Stomach (tissue), 9 donors: Measurements from ENCODE around the gene FARSA. TPM values are rescaled to one million over a fixed set of nuclear protein-coding genes. Genes with fewer than 3 reads are reported as not detected.
"Not testable (repeated sequence)": the region's sequence is repeated elsewhere in the genome, so short reads cannot be mapped to it uniquely, and the experiment has no call there.

Experiments used
- DNase-seq, 2 donors: peaks; one replicate each; pipeline versions ENCODE4 v3.0.0 to v3.0.0-alpha.2; 2013 to 2019
- H3K27ac ChIP-seq, 5 donors: fragments of 200-600 bp in 4 of 5; sonication (generic) in 4 of 5; one replicate each; pipeline ENCODE4 v1.5.1; 2013 to 2019; ENCODE audit warnings: mild to moderate bottlenecking in 1 of 5, moderate library complexity in 1 of 5
- H3K27me3 ChIP-seq, 3 donors: fragments of 200-600 bp; sonication (generic); one replicate each; pipeline ENCODE4 v1.5.1; 2017 to 2019; ENCODE audit warnings: mixed run types in 1 of 3
- H3K36me3 ChIP-seq, 4 donors: fragments of 200-600 bp; sonication (generic); 1 replicate in 3 of 4; 2 replicates in 1 of 4; pipeline ENCODE4 v1.5.1; 2016 to 2019
- H3K4me1 ChIP-seq, 4 donors: fragments of 200-600 bp; sonication (generic); one replicate each; pipeline ENCODE4 v1.5.1; 2016 to 2019
- H3K4me3 ChIP-seq, 4 donors: fragments of 200-600 bp; sonication (generic) in 3 of 4; one replicate each; pipeline ENCODE4 v1.5.1; 2016 to 2019; ENCODE audit warnings: mild to moderate bottlenecking in 1 of 4
- H3K9me3 ChIP-seq, 4 donors: fragments of 200-600 bp; sonication (generic); one replicate each; pipeline ENCODE4 v1.5.1; 2016 to 2019
- CTCF ChIP-seq, 7 experiments: fragments of 450-650 bp in 4 of 7; fragments of 200-600 bp in 3 of 7; sonication (generic) in 3 of 7; IDR thresholded peaks; one replicate each; pipeline ENCODE4 v1.5.1; 2016 to 2019; ENCODE audit warnings: antibody characterized with exemption in 7 of 7, control low read depth in 2 of 7, mild to moderate bottlenecking in 1 of 7
- EP300 ChIP-seq: sonication (generic); formaldehyde crosslinking; IDR thresholded peaks from one replicate; pipeline ENCODE4 v1.6.1; 2017; ENCODE audit warnings: antibody characterized with exemption
- POLR2A ChIP-seq, 4 donors: fragments of 450-650 bp; IDR thresholded peaks; one replicate each; pipeline ENCODE4 v1.6.1; 2016; ENCODE audit warnings: antibody characterized with exemption in 4 of 4, control low read depth in 2 of 4, mild to moderate bottlenecking in 1 of 4, moderate library complexity in 1 of 4
- POLR2AphosphoS5 ChIP-seq, 3 donors: sonication (generic); formaldehyde crosslinking; IDR thresholded peaks; one replicate each; pipeline ENCODE4 v1.6.1; 2016; ENCODE audit warnings: antibody characterized with exemption in 3 of 3
- WGBS, 5 donors: extraction: QIAGEN DNeasy Blood & Tissue Kit in 3 of 5; methylation state at CpG; one replicate each; pipeline versions ENCODE4 v1.1.5 to v1.1.7; 2013 to 2018; 5-methylcytosine and 5-hydroxymethylcytosine counted together
- intact Hi-C: fragments of 100-400 bp; cut with DNase I; formaldehyde crosslinking; loops from one replicate; pipeline ENCODE4 v1.15.1; 2023; ENCODE audit warnings: low total_unique reads
- polyA plus RNA-seq, 3 donors: library from polyadenylated mRNA; stranded (reverse); fragments of 200-250 nt; gene quantifications; one replicate each; pipeline ENCODE4 v1.2.3, GENCODE V29; 2013
- total RNA-seq, 5 donors: library from RNA; depleted of rRNA; stranded (reverse); fragments of >200 nt; gene quantifications; one replicate each; pipeline versions ENCODE4 v1.1.0 to v1.2.3, GENCODE V29; 2014 to 2016
- donor health status: healthy with polysubstance abuse.
- donor health status: Bipolar disorder and iron deficiency.
- donor health status: healthy.

FARSA gene
- total and polyA plus RNA-seq, 8 donors, result 27.2 to 125 (median 39.8) TPM

GRCh38 chr19:12921047-12921446 is 12.5 kb downstream of the FARSA start:
- 41 to 54% (median 43%) methylated on average over 3 of the region's 3 CpGs for WGBS, 5 donors
- DNase-seq, result no peak

GRCh38 chr19:12918253-12918652 is 15.3 kb downstream of the FARSA start:
- Histone ChIP-seq H3K27me3 (no peaks in the 10 kb centered on the region), H3K4me3 (no peak overlapping the region), H3K9me3 (no peaks in the 10 kb centered on the region), H3K27ac (no peak overlapping the region), H3K4me1 (peaks cover 12 to 28% (median 22%) of the 10 kb centered on the region in 4 donors), H3K36me3 (peaks cover 9 to 13% (median 12%) of the 10 kb centered on the region in 4 donors)
- intact Hi-C loops, result no loop called here
- WGBS, 5 donors, result 92 to 96% (median 94%) methylated on average over 14 of the region's 14 CpGs
- DNase-seq, result no peak
- TF ChIP-seq EP300 (no peak), CTCF (IDR thresholded peaks at IDR 0.05) (no peak), POLR2AphosphoS5 (IDR thresholded peaks at IDR 0.05) (no peak), POLR2A (IDR thresholded peaks at IDR 0.05) (no peak)

More at GRCh38 chr19:12921047-12921446, 12.5 kb downstream of the FARSA start:
- Histone ChIP-seq H3K4me3 (no peak overlapping the region), H3K9me3 (no peaks in the 10 kb centered on the region), H3K36me3 (peaks cover 37 to 40% (median 40%) of the 10 kb centered on the region in 4 donors), H3K27ac (peak overlapping the region in 2 of 5 donors; percentile 19 to 84), H3K27me3 (no peaks in the 10 kb centered on the region), H3K4me1 (peaks cover 3 to 14% (median 11%) of the 10 kb centered on the region in 4 donors)
- intact Hi-C loops, result no loop called here
- no peak for TF ChIP-seq POLR2A (IDR thresholded peaks at IDR 0.05)
- no peak for TF ChIP-seq CTCF (IDR thresholded peaks at IDR 0.05)
- no peak for TF ChIP-seq EP300
- no peak for TF ChIP-seq POLR2AphosphoS5 (IDR thresholded peaks at IDR 0.05)

- H3K4me1 ChIP-seq, result peaks cover 22 to 42% (median 36%) of the 10 kb centered on the region in 4 donors
- H3K27ac ChIP-seq, H3K27me3 ChIP-seq, DNase-seq, H3K9me3 ChIP-seq, H3K36me3 ChIP-seq, intact Hi-C loops, H3K4me3 ChIP-seq: not testable (repeated sequence)
- 76 to 82% (median 79%) methylated on average over 4 of the region's 4 CpGs for WGBS, 5 donors
Observed at GRCh38 chr19:12915860-12916259, 17.7 kb downstream of the FARSA start.

DNA sequence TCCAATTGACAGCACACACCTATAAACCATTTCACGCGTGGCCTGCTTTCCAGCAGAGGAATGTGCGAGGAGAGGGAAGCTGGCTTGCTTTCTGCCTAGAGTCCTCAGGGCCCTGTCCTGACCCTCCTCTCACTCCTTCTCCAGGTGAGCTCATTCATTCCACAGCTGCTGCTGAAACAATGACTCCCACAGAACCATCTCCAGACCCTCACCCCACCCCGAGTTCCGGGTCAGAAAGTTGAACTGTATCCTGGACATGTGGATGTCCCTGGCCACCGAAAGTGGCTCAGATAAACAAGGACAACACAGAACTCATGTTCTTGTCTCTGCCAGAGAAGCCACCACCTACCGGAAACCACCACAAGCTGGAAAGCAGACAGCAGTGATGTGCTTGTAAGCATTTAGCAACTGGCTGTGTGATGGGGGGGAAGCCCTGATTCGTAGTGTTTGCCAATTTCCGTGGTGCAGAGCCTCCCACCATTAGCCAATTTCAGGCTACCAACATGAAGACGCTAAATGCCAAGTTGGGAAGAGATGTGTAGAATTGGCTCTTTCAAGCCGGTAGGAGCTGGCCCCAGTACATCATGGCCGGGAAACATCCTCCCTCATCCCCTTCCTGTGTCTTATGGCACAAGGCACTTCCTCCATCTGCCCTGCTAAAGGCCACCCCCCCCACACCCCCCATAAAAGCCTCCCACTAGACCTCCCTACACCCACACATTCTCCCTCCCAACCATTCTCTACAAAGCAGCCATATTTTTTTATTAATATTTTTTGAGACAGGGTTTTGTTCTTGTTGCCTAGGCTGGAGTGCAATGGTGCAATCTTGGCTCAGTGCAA is 19.4 kb downstream of the FARSA start:
- Histone ChIP-seq H3K27ac (peak overlapping the region; percentile 75 to 81 (median 79)), H3K36me3 (no peaks in the 10 kb centered on the region), H3K27me3 (no peaks in the 10 kb centered on the region), H3K4me1 (peaks cover 22 to 35% (median 30%) of the 10 kb centered on the region in 4 donors), H3K9me3 (no peaks in the 10 kb centered on the region), H3K4me3 (no peak overlapping the region)
- TF ChIP-seq EP300, result no peak
- no peak for TF ChIP-seq POLR2A (IDR thresholded peaks at IDR 0.05)
- TF ChIP-seq POLR2AphosphoS5 (IDR thresholded peaks at IDR 0.05), result no peak
- TF ChIP-seq CTCF (IDR thresholded peaks at IDR 0.05), result no peak
- peak in 1 of 2 donors; percentile 65 for DNase-seq
- intact Hi-C loops, result no loop called here
- 55 to 66% (median 58%) methylated on average over 12 of the region's 12 CpGs for WGBS, 5 donors
